Mammary epithelial cell (primary cell): ENCODE measurements around the gene RIPK3.

Source experiments
- EZH2 ChIP-seq: IDR thresholded peaks from 2 replicates; pipeline ENCODE4 v1.6.1; 2012; ENCODE audit warnings: low read length, inconsistent platforms, borderline replicate concordance
- TF ChIP-seq, protein P1 (sequence below), 2 donors: IDR thresholded peaks in 1 of 2; conservative IDR thresholded peaks in 1 of 2; 2 replicates each; pipeline ENCODE4 v1.5.1; 2011 to 2012; ENCODE audit warnings: inconsistent platforms in 2 of 2, low read length in 2 of 2, mild to moderate bottlenecking in 2 of 2, control low read depth in 1 of 2, low read depth in 1 of 2; ENCODE audit not compliant: insufficient read depth in 1 of 2; ENCODE audit errors: extremely low read depth in 1 of 2

DNA sequence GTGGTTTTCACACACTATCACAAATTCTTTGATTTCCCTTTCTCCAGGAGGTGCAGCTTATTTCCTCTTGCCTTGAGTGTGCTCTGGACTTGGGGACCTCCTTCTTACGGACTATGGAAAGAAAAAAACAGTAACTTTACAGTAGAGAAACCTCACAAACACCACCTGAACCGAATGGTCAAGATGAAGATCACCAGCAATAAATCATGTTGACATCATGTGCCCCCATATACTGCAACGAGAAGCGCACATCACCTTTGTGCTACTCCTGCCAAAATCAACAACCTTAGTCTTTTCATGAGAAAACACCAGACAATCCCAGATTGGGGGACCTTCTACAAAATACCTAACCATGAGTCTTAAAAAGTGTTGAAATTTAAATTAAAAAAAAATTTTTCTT lies 45.7 kb upstream of the RIPK3 start:
- TF ChIP-seq, protein P1, sequence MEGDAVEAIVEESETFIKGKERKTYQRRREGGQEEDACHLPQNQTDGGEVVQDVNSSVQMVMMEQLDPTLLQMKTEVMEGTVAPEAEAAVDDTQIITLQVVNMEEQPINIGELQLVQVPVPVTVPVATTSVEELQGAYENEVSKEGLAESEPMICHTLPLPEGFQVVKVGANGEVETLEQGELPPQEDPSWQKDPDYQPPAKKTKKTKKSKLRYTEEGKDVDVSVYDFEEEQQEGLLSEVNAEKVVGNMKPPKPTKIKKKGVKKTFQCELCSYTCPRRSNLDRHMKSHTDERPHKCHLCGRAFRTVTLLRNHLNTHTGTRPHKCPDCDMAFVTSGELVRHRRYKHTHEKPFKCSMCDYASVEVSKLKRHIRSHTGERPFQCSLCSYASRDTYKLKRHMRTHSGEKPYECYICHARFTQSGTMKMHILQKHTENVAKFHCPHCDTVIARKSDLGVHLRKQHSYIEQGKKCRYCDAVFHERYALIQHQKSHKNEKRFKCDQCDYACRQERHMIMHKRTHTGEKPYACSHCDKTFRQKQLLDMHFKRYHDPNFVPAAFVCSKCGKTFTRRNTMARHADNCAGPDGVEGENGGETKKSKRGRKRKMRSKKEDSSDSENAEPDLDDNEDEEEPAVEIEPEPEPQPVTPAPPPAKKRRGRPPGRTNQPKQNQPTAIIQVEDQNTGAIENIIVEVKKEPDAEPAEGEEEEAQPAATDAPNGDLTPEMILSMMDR (conservative IDR thresholded peaks at IDR 0.05 in 1 of 2, IDR thresholded peaks at IDR 0.05 in 1 of 2; ENCODE audit: extremely low read depth in 1 of 2, insufficient read depth in 1 of 2, low read depth in 1 of 2, low read length in 2 of 2): no peak
- TF ChIP-seq EZH2: no peak
